H1 (cell line): ENCODE data around the gene LEKR1. TPM values are rescaled to one million over a fixed set of nuclear protein-coding genes. Genes with fewer than 3 reads are reported as not detected.

Experiments
- CTCF ChIA-PET: fragments of 300-600 bp; sonication (Branson Sonifier 250); formaldehyde crosslinking; loops from one replicate; lab custom pipeline; 2021; ENCODE audit not compliant: partially characterized antibody; lab: Charles Lee
- POLR2A ChIA-PET: fragments of 300-600 bp; sonication (Branson Sonifier 250); formaldehyde crosslinking; loops from one replicate; lab custom pipeline; 2021; ENCODE audit warnings: inconsistent platforms; ENCODE audit not compliant: partially characterized antibody; lab: Charles Lee
- DNase-seq, 2 experiments: peaks; one replicate each; pipeline versions ENCODE4 v3.0.0 to v3.0.0-alpha.2; 2010 to 2022; ENCODE audit warnings: low spot score in 2 of 2, low read depth in 1 of 2, mixed read lengths in 1 of 2
- FAIRE-seq: peaks from 2 replicates; lab custom pipeline; 2011; peaks lifted over from hg19 to GRCh38; lab: Jason Lieb, UNC
- H2AFZ ChIP-seq: 2 replicates; pipeline ENCODE4 v1.8.1; 2012; ENCODE audit warnings: low read length, inconsistent platforms
- H2AK5ac ChIP-seq: 2 replicates; pipeline ENCODE4 v1.6.1; 2013; ENCODE audit warnings: low read depth, low read length
- H2BK120ac ChIP-seq: replicated peaks from 2 replicates; pipeline ENCODE3; 2013; ENCODE audit warnings: low read depth, low read length, inconsistent platforms
- H2BK12ac ChIP-seq: 2 replicates; pipeline ENCODE4 v1.6.1; 2013; ENCODE audit warnings: low read depth, low read length
- H2BK15ac ChIP-seq: 2 replicates; pipeline ENCODE4 v1.6.1; 2013; ENCODE audit warnings: low read length
- H2BK20ac ChIP-seq: 2 replicates; pipeline ENCODE4 v1.6.1; 2013; ENCODE audit warnings: low read length
- H2BK5ac ChIP-seq: 2 replicates; pipeline ENCODE4 v1.6.1; 2013; ENCODE audit warnings: low read depth, low read length
- H3K14ac ChIP-seq: 2 replicates; pipeline ENCODE4 v1.6.1; 2013; ENCODE audit warnings: inconsistent platforms; ENCODE audit not compliant: insufficient read length
- H3K18ac ChIP-seq: 2 replicates; pipeline ENCODE4 v1.6.1; 2013; ENCODE audit warnings: low read length; ENCODE audit errors: extremely low read depth
- H3K23ac ChIP-seq: 2 replicates; pipeline ENCODE4 v1.6.1; 2013; ENCODE audit warnings: inconsistent platforms; ENCODE audit not compliant: insufficient read length
- H3K23me2 ChIP-seq: 2 replicates; pipeline ENCODE4 v1.6.1; 2013; ENCODE audit warnings: low read depth, low read length
- H3K27ac ChIP-seq: 2 replicates; pipeline ENCODE4 v1.6.1; 2011; ENCODE audit warnings: low read depth, low read length, inconsistent platforms
- H3K27me3 ChIP-seq, 4 experiments: replicated peaks in 1 of 4; 1 replicate in 1 of 4; 2 replicates in 3 of 4; pipeline versions ENCODE4 v1.6.1 to v1.8.1; 2011 to 2013; ENCODE audit warnings: low read length in 3 of 4, mild to moderate bottlenecking in 3 of 4, inconsistent platforms in 2 of 4, mixed read lengths in 2 of 4, moderate library complexity in 1 of 4; ENCODE audit not compliant: control insufficient read depth in 3 of 4, insufficient read depth in 3 of 4; ENCODE audit errors: extremely low read depth in 1 of 4
- H3K36me3 ChIP-seq, 4 experiments: 2 replicates each; pipeline versions ENCODE4 v1.6.1 to v1.8.1; 2011 to 2013; ENCODE audit warnings: mild to moderate bottlenecking in 4 of 4, low read length in 3 of 4, moderate library complexity in 2 of 4, control low read depth in 1 of 4, inconsistent platforms in 1 of 4; ENCODE audit not compliant: insufficient read depth in 4 of 4, control insufficient read depth in 2 of 4
- H3K4ac ChIP-seq: replicated peaks from 2 replicates; pipeline ENCODE3; 2013; ENCODE audit warnings: low read length, low read depth, mixed read lengths, inconsistent platforms; ENCODE audit not compliant: insufficient read length
- H3K4me1 ChIP-seq, 4 experiments: replicated peaks in 1 of 4; 1 replicate in 1 of 4; 2 replicates in 3 of 4; pipeline versions ENCODE4 v1.6.1 to v1.8.1; 2011 to 2013; ENCODE audit warnings: low read length in 3 of 4, inconsistent platforms in 2 of 4, mixed read lengths in 1 of 4; ENCODE audit not compliant: insufficient read depth in 4 of 4, control insufficient read depth in 3 of 4
- H3K4me2 ChIP-seq, 2 experiments: 2 replicates each; pipeline versions ENCODE4 v1.6.1 to v1.8.1; 2011 to 2013; ENCODE audit warnings: low read depth in 2 of 2, low read length in 2 of 2, control low read depth in 1 of 2, inconsistent platforms in 1 of 2, mild to moderate bottlenecking in 1 of 2; ENCODE audit not compliant: insufficient read depth in 1 of 2
- H3K4me3 ChIP-seq, 4 experiments: fragments of 200-600, 300-600 bp in 1 of 4; sonication (generic), shearing (Covaris generic), sonication (Bioruptor Twin) in 1 of 4; 2 replicates each; pipeline versions ENCODE4 v1.5.1 to v1.8.1; 2011 to 2016; ENCODE audit warnings: low read length in 4 of 4, low read depth in 3 of 4, control low read depth in 2 of 4, inconsistent platforms in 2 of 4, mild to moderate bottlenecking in 2 of 4, mixed read lengths in 1 of 4, moderate library complexity in 1 of 4; ENCODE audit not compliant: insufficient read depth in 2 of 4; ENCODE audit errors: extremely low read depth in 1 of 4
- H3K56ac ChIP-seq: replicated peaks from 2 replicates; pipeline ENCODE3; 2013; ENCODE audit warnings: low read depth, mild to moderate bottlenecking, mixed read lengths, low read length, inconsistent platforms; ENCODE audit not compliant: insufficient read length
- H3K79me1 ChIP-seq: 2 replicates; pipeline ENCODE4 v1.6.1; 2013; ENCODE audit warnings: low read depth, low read length, control low read depth
- H3K79me2 ChIP-seq, 2 experiments: 2 replicates each; pipeline versions ENCODE4 v1.6.1 to v1.8.1; 2012 to 2013; ENCODE audit warnings: low read length in 2 of 2, mild to moderate bottlenecking in 2 of 2, inconsistent platforms in 1 of 2; ENCODE audit not compliant: insufficient read depth in 2 of 2, control insufficient read depth in 1 of 2
- H3K9ac ChIP-seq, 4 experiments: replicated peaks in 1 of 4; 1 replicate in 1 of 4; 2 replicates in 3 of 4; pipeline versions ENCODE4 v1.6.1 to v1.8.1; 2011 to 2013; ENCODE audit warnings: low read depth in 3 of 4, low read length in 3 of 4, control low read depth in 2 of 4, mild to moderate bottlenecking in 2 of 4, moderate library complexity in 2 of 4, inconsistent platforms in 1 of 4; ENCODE audit errors: extremely low read depth in 1 of 4
- H3K9me3 ChIP-seq, 2 experiments: 2 replicates each; pipeline versions ENCODE4 v1.6.1 to v1.8.1; 2012 to 2013; ENCODE audit warnings: mild to moderate bottlenecking in 2 of 2, moderate library complexity in 2 of 2, control low read depth in 1 of 2, inconsistent platforms in 1 of 2, low read depth in 1 of 2, low read length in 1 of 2, mixed read lengths in 1 of 2; ENCODE audit not compliant: insufficient read depth in 2 of 2
- H4K20me1 ChIP-seq, 2 experiments: replicated peaks in 1 of 2; 2 replicates each; pipeline versions ENCODE3 to v1.8.1; 2011 to 2013; ENCODE audit warnings: inconsistent platforms in 2 of 2, low read length in 2 of 2, mild to moderate bottlenecking in 1 of 2; ENCODE audit not compliant: insufficient read depth in 2 of 2, control insufficient read depth in 1 of 2
- H4K5ac ChIP-seq: 2 replicates; pipeline ENCODE4 v1.6.1; 2013; ENCODE audit warnings: low read length, low read depth, mixed read lengths, inconsistent platforms; ENCODE audit not compliant: insufficient read length
- H4K8ac ChIP-seq: 2 replicates; pipeline ENCODE4 v1.8.0; 2013; ENCODE audit warnings: mild to moderate bottlenecking, moderate library complexity, low read length, inconsistent platforms; ENCODE audit not compliant: insufficient read depth; ENCODE audit errors: extremely low read depth
- H4K91ac ChIP-seq: replicated peaks from 2 replicates; pipeline ENCODE3; 2013; ENCODE audit warnings: low read length, mixed read lengths, inconsistent platforms; ENCODE audit not compliant: insufficient read length
- RAD21 ChIP-seq, 2 experiments: IDR thresholded peaks in 1 of 2; conservative IDR thresholded peaks in 1 of 2; 2 replicates each; pipeline ENCODE4 v1.6.1; 2011; ENCODE audit warnings: low read depth in 2 of 2, low read length in 2 of 2, improper control_type of control experiment in 1 of 2, inconsistent platforms in 1 of 2, mild to moderate bottlenecking in 1 of 2, moderate library complexity in 1 of 2
- WGBS, 2 experiments: shearing (Covaris generic) in 1 of 2; methylation state at CpG; one replicate each; pipeline versions ENCODE4 v1.1.6 to v1.1.7; 2013 to 2015; ENCODE audit warnings: low lambda C conversion rate in 2 of 2, mixed read lengths in 2 of 2, inconsistent platforms in 1 of 2, low coverage in 1 of 2, missing lambda C conversion rate in 1 of 2; ENCODE audit not compliant: insufficient replicate concordance in 2 of 2, insufficient coverage in 1 of 2, insufficient read length in 1 of 2; ENCODE audit errors: extremely low coverage in 1 of 2, missing lambda C conversion rate in 1 of 2; 5-methylcytosine and 5-hydroxymethylcytosine counted together
- polyA plus RNA-seq, 7 experiments: library from polyadenylated mRNA; depleted of rRNA in 3 of 7; stranded (reverse) in 5 of 7; unstranded in 2 of 7; fragments of >200 nt in 5 of 7; fragments of 200-250 nt in 2 of 7; gene quantifications; 1 replicate in 5 of 7; 2 replicates in 1 of 7; 4 replicates in 1 of 7; pipeline versions ENCODE4 v1.2.1 to v1.2.3, GENCODE V29; 2011 to 2013; ENCODE audit warnings: missing spikeins in 2 of 7, mixed read lengths in 2 of 7
- total RNA-seq: library from RNA; stranded (reverse); fragmentation: NEBNext Ultra II Directional; extraction: Animal tissue kit (Norgen Biotek cat#: 25700); gene quantifications from 2 replicates; pipeline ENCODE4 v1.2.1, GENCODE V29; 2021

Gene LEKR1
- total and polyA plus RNA-seq, 2 of the 8 experiments (the other 6 are each of a cell fraction or from before 2014, with no cell fraction given) = 0.08 TPM; not detected in 1

DNA sequence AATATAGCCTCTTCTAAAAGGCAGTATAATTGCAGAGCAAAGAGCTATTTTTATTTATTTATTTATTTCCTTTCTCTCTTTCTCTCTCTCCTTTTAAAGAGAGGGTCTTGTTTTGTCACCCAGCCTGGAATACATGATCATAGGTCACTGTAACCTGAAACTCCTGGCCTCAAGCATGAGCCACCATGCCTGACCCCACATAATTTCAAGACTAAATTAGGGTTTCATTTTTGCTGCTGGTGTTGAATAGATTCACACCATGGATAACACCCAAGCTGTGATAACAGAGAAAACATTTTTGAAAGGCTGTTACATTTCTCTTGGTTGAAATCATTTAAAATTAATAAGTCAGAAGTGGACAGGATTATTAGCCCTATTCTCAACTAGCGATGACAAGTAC is 131.6 kb downstream of the LEKR1 start:
- no peak overlapping the region for H3K23ac ChIP-seq
- no peak for TF ChIP-seq RAD21 (IDR thresholded peaks at IDR 0.05 in 1 of 2, conservative IDR thresholded peaks at IDR 0.05 in 1 of 2; ENCODE audit: low read depth in 2 of 2, low read length in 2 of 2)
- TF ChIP-seq, all 59 proteins: peak for 0
- Histone ChIP-seq H3K27me3 (no peaks in the 10 kb centered on the region), H2AFZ (no peak overlapping the region), H3K9me3 (no peaks in the 10 kb centered on the region), H2BK12ac (no peak overlapping the region), H3K14ac (no peak overlapping the region), H2BK120ac (no peak overlapping the region), H2BK20ac (no peak overlapping the region), H3K56ac (no peak overlapping the region), H3K4me2 (no peak overlapping the region), H3K4me3 (no peak overlapping the region), H2BK5ac (no peak overlapping the region), H4K91ac (no peak overlapping the region), H3K4me1 (no peaks in the 10 kb centered on the region), H2BK15ac (no peak overlapping the region), H3K36me3 (no peaks in the 10 kb centered on the region), H3K79me1 (no peaks in the 10 kb centered on the region), H2AK5ac (no peak overlapping the region), H3K9ac (no peak overlapping the region), H4K20me1 (no peaks in the 10 kb centered on the region), H3K79me2 (no peaks in the 10 kb centered on the region), H4K8ac (no peak overlapping the region), H4K5ac (no peak overlapping the region), H3K4ac (no peak overlapping the region), H3K18ac (no peak overlapping the region), H3K27ac (no peak overlapping the region), H3K23me2 (no peaks in the 10 kb centered on the region)
- ChIA-PET CTCF (no interaction called here), POLR2A (interaction anchor here (0.7 kb wide), 1 partner anchor 108 kb away, joined by 3 read pairs; no protein-coding TSS in a partner anchor)
- FAIRE-seq = no peak
- 100% methylated on average over 1 of the region's 1 CpG; no CpG with 5 or more reads in 1 of the 2 experiments for WGBS, 2 experiments
- no peak for DNase-seq
